NCI-H187 (cell line): Measurements from ENCODE around the gene ARMC9.
"Not testable (repeated sequence)": the region's sequence is repeated elsewhere in the genome, so short reads cannot be mapped to it uniquely, and the experiment has no call there.

Experiments
- DNase-seq, 2 experiments: peaks; one replicate each; lab custom pipeline; 2025; lab: John Stamatoyannopoulos, UW

Gene ARMC9

GRCh38 chr2:231342061-231342711 is 143.8 kb downstream of the ARMC9 start:
- no peak for DNase-seq

- no peak for DNase-seq
Observed at GRCh38 chr2:231343006-231343710, 144.7 kb downstream of the ARMC9 start.

GRCh38 chr2:231343988-231344387 is 145.6 kb downstream of the ARMC9 start:
- no peak for DNase-seq

- no peak for DNase-seq
Observed at GRCh38 chr2:231344851-231345250, 146.4 kb downstream of the ARMC9 start.

- no peak for DNase-seq
Observed at GRCh38 chr2:231347081-231347480, 148.7 kb downstream of the ARMC9 start.

GRCh38 chr2:231347638-231348037 is 149.2 kb downstream of the ARMC9 start:
- DNase-seq = no peak

- no peak for DNase-seq
Observed at GRCh38 chr2:231348173-231348572, 149.7 kb downstream of the ARMC9 start.

GRCh38 chr2:231348704-231349373 is 150.4 kb downstream of the ARMC9 start:
- no peak for DNase-seq

GRCh38 chr2:231349374-231349735 is 150.9 kb downstream of the ARMC9 start:
- DNase-seq = not testable (repeated sequence)

GRCh38 chr2:231351648-231352047 is 153.2 kb downstream of the ARMC9 start:
- no peak for DNase-seq

- no peak for DNase-seq
Observed at GRCh38 chr2:231353469-231353868, 155.0 kb downstream of the ARMC9 start.

- DNase-seq = no peak
Observed at GRCh38 chr2:231355508-231356465, 157.4 kb downstream of the ARMC9 start.

GRCh38 chr2:231356466-231356844 is 158.0 kb downstream of the ARMC9 start:
- DNase-seq = no peak

- DNase-seq = no peak
Observed at GRCh38 chr2:231357048-231357447, 158.6 kb downstream of the ARMC9 start.

- DNase-seq = no peak
Observed at GRCh38 chr2:231357931-231358330, 159.5 kb downstream of the ARMC9 start.

- DNase-seq = no peak
Observed at GRCh38 chr2:231359441-231359840, 161.0 kb downstream of the ARMC9 start.

GRCh38 chr2:231359948-231360347 is 161.5 kb downstream of the ARMC9 start:
- no peak for DNase-seq

GRCh38 chr2:231360401-231360800 is 162.0 kb downstream of the ARMC9 start:
- DNase-seq = no peak

GRCh38 chr2:231360881-231361371 is 162.5 kb downstream of the ARMC9 start:
- DNase-seq = no peak

- DNase-seq = no peak
Observed at GRCh38 chr2:231361701-231362554, 163.5 kb downstream of the ARMC9 start.
